Measurements from ENCODE around the gene YIPF2.
"Not testable (repeated sequence)": the region's sequence is repeated elsewhere in the genome, so short reads cannot be mapped to it uniquely, and the experiment has no call there.

The YIPF2 gene

GRCh38 chr19:10908380-10908960 is 20.0 kb downstream of the YIPF2 start:
- no peak for DNase-seq

- DNase-seq = no peak
Observed at GRCh38 chr19:10907925-10908324, 20.5 kb downstream of the YIPF2 start.

GRCh38 chr19:10899151-10899653 is 29.2 kb downstream of the YIPF2 start:
- no peak for DNase-seq

- no peak for DNase-seq
Observed at GRCh38 chr19:10898633-10899032, 29.8 kb downstream of the YIPF2 start.

GRCh38 chr19:10896851-10897526 is 31.4 kb downstream of the YIPF2 start:
- DNase-seq = no peak

- no peak for DNase-seq
Observed at GRCh38 chr19:10895920-10896319, 32.5 kb downstream of the YIPF2 start.

- DNase-seq = no peak
Observed at GRCh38 chr19:10895363-10895762, 33.1 kb downstream of the YIPF2 start.

GRCh38 chr19:10894911-10895213 is 33.6 kb downstream of the YIPF2 start:
- DNase-seq = no peak

- no peak for DNase-seq
Observed at GRCh38 chr19:10892256-10892655, 36.2 kb downstream of the YIPF2 start.

- DNase-seq = no peak
Observed at GRCh38 chr19:10891405-10892086, 36.9 kb downstream of the YIPF2 start.

- no peak for DNase-seq
Observed at GRCh38 chr19:10889880-10890279, 38.6 kb downstream of the YIPF2 start.

- no peak for DNase-seq
Observed at GRCh38 chr19:10888421-10888866, 40.0 kb downstream of the YIPF2 start.

GRCh38 chr19:10887616-10888367 is 40.6 kb downstream of the YIPF2 start:
- DNase-seq = no peak

GRCh38 chr19:10885201-10886169 is 43.0 kb downstream of the YIPF2 start:
- DNase-seq = no peak

- DNase-seq = no peak
Observed at GRCh38 chr19:10884274-10884673, 44.2 kb downstream of the YIPF2 start.

- DNase-seq = no peak
Observed at GRCh38 chr19:10882108-10882457, 46.4 kb downstream of the YIPF2 start.

GRCh38 chr19:10881403-10882107 is 46.9 kb downstream of the YIPF2 start:
- no peak for DNase-seq

- DNase-seq = no peak
Observed at GRCh38 chr19:10878253-10878652, 50.2 kb downstream of the YIPF2 start.

- not testable (repeated sequence) for DNase-seq
Observed at GRCh38 chr19:10877608-10878007, 50.8 kb downstream of the YIPF2 start.

GRCh38 chr19:10876459-10877240 is 51.8 kb downstream of the YIPF2 start:
- no peak for DNase-seq

- DNase-seq = no peak
Observed at GRCh38 chr19:10874024-10874423, 54.4 kb downstream of the YIPF2 start.
